IMR-90 (cell line): Measurements from ENCODE around the gene OR4M1. TPM values are rescaled to one million over a fixed set of nuclear protein-coding genes. Genes with fewer than 3 reads are reported as not detected.
"Not testable (repeated sequence)": the region's sequence is repeated elsewhere in the genome, so short reads cannot be mapped to it uniquely, and the experiment has no call there.

Source experiments
- ATAC-seq: fragments of 200-7000 bp; cut with Tn5 transposase; 2 replicates; pipeline ENCODE4 v1.9.1; 2020; ENCODE audit warnings: low read depth, mild to moderate bottlenecking, moderate library complexity
- BruUV-seq: library from RNA; stranded (reverse); fragments of 400-500 nt; replicated peaks from 2 replicates; lab custom pipeline; 2021; lab: Mats Ljungman, UMichigan
- CTCF ChIA-PET: fragments of 300-600 bp; formaldehyde crosslinking; extraction: SDS; loops from one replicate; lab custom pipeline; 2021; ENCODE audit warnings: antibody characterized with exemption; lab: Yijun Ruan, JAX
- POLR2A ChIA-PET: fragments of 300-600 bp; sonication (Branson Sonifier 250); formaldehyde crosslinking; loops from one replicate; lab custom pipeline; 2022; ENCODE audit warnings: antibody characterized with exemption; ENCODE audit not compliant: unreplicated experiment; lab: Charles Lee
- DNase-seq: peaks from one replicate; pipeline ENCODE4 v3.0.0; 2013
- H2AFZ ChIP-seq: replicated peaks from 2 replicates; pipeline ENCODE3; 2013; ENCODE audit warnings: low read length, mild to moderate bottlenecking; ENCODE audit not compliant: poor library complexity
- H2AK5ac ChIP-seq: 2 replicates; pipeline ENCODE4 v1.6.1; 2013; ENCODE audit warnings: low read depth, low read length, inconsistent platforms
- H2AK9ac ChIP-seq: replicated peaks from 2 replicates; pipeline ENCODE3; 2013; ENCODE audit warnings: mild to moderate bottlenecking, low read depth, low read length, moderate library complexity; ENCODE audit not compliant: poor library complexity
- H2BK120ac ChIP-seq: 2 replicates; pipeline ENCODE4 v1.6.1; 2013; ENCODE audit warnings: low read depth, low read length, inconsistent platforms
- H2BK15ac ChIP-seq: 3 replicates; pipeline ENCODE4 v1.6.1; 2013; ENCODE audit warnings: low read depth, low read length, inconsistent platforms
- H2BK20ac ChIP-seq: 2 replicates; pipeline ENCODE4 v1.6.1; 2013; ENCODE audit warnings: low read depth, mild to moderate bottlenecking, inconsistent platforms, low read length, moderate library complexity
- H2BK5ac ChIP-seq: 2 replicates; pipeline ENCODE4 v1.6.1; 2013; ENCODE audit warnings: mild to moderate bottlenecking, low read depth, low read length, inconsistent platforms; ENCODE audit not compliant: poor library complexity, severe bottlenecking
- H3K14ac ChIP-seq: replicated peaks from 2 replicates; pipeline ENCODE4 v1.6.1; 2013; ENCODE audit warnings: low read depth, low read length, inconsistent platforms
- H3K18ac ChIP-seq: 2 replicates; pipeline ENCODE4 v1.6.1; 2013; ENCODE audit warnings: low read depth, low read length, control low read depth
- H3K23ac ChIP-seq: 2 replicates; pipeline ENCODE4 v1.6.1; 2013; ENCODE audit warnings: low read depth, low read length, inconsistent platforms
- H3K27ac ChIP-seq: 2 replicates; pipeline ENCODE4 v1.5.1; 2013; ENCODE audit warnings: mild to moderate bottlenecking, control low read depth, low read length; ENCODE audit not compliant: insufficient read depth
- H3K27me3 ChIP-seq: 2 replicates; pipeline ENCODE4 v1.6.1; 2013; ENCODE audit warnings: low read length; ENCODE audit not compliant: control insufficient read depth, insufficient read depth
- H3K36me3 ChIP-seq: 2 replicates; pipeline ENCODE4 v1.6.1; 2013; ENCODE audit warnings: low read length, mixed read lengths; ENCODE audit not compliant: control insufficient read depth, insufficient read depth
- H3K4ac ChIP-seq: 2 replicates; pipeline ENCODE4 v1.6.1; 2013; ENCODE audit warnings: low read depth, low read length, inconsistent platforms
- H3K4me1 ChIP-seq: 2 replicates; pipeline ENCODE4 v1.6.1; 2013; ENCODE audit warnings: low read length, mixed read lengths; ENCODE audit not compliant: control insufficient read depth, insufficient read depth
- H3K4me2 ChIP-seq: 2 replicates; pipeline ENCODE4 v1.6.1; 2013; ENCODE audit warnings: low read depth, mild to moderate bottlenecking, control low read depth, low read length, moderate library complexity
- H3K4me3 ChIP-seq: 2 replicates; pipeline ENCODE4 v1.5.1; 2013; ENCODE audit warnings: low read depth, mild to moderate bottlenecking, control low read depth, low read length, moderate library complexity; ENCODE audit not compliant: insufficient read depth
- H3K56ac ChIP-seq: 2 replicates; pipeline ENCODE4 v1.6.1; 2013; ENCODE audit warnings: low read length, inconsistent platforms; ENCODE audit not compliant: insufficient read depth; ENCODE audit errors: extremely low read depth
- H3K79me1 ChIP-seq, 2 experiments: 2 replicates each; pipeline ENCODE4 v1.6.1; 2013; ENCODE audit warnings: low read length in 2 of 2, inconsistent platforms in 1 of 2, low read depth in 1 of 2
- H3K9ac ChIP-seq: 2 replicates; pipeline ENCODE4 v1.6.1; 2013; ENCODE audit warnings: low read depth, low read length, control low read depth
- H3K9me1 ChIP-seq: 2 replicates; pipeline ENCODE4 v1.6.1; 2013; ENCODE audit warnings: low read length, inconsistent platforms; ENCODE audit not compliant: insufficient read depth
- H3K9me3 ChIP-seq: 2 replicates; pipeline ENCODE4 v1.6.1; 2013; ENCODE audit warnings: low read length; ENCODE audit not compliant: control insufficient read depth, insufficient read depth
- H4K20me1 ChIP-seq: 2 replicates; pipeline ENCODE4 v1.6.1; 2013; ENCODE audit warnings: low read length, inconsistent platforms; ENCODE audit not compliant: insufficient read depth
- H4K5ac ChIP-seq: 2 replicates; pipeline ENCODE4 v1.6.1; 2013; ENCODE audit warnings: mild to moderate bottlenecking, low read depth, low read length, control low read depth
- H4K8ac ChIP-seq, 2 experiments: 2 replicates each; pipeline ENCODE4 v1.6.1; 2013; ENCODE audit warnings: low read depth in 2 of 2, low read length in 2 of 2, control low read depth in 1 of 2, inconsistent platforms in 1 of 2
- H4K91ac ChIP-seq: 2 replicates; pipeline ENCODE4 v1.6.1; 2013; ENCODE audit warnings: low read depth, low read length, inconsistent platforms; ENCODE audit not compliant: insufficient read depth
- WGBS, 2 experiments: methylation state at CpG; one replicate each; pipeline versions ENCODE4 v1.1.5 to v1.1.7; 2013; ENCODE audit warnings: missing lambda C conversion rate in 2 of 2; ENCODE audit not compliant: insufficient read length in 1 of 2; ENCODE audit errors: extremely low coverage in 2 of 2; 5-methylcytosine and 5-hydroxymethylcytosine counted together
- dilution Hi-C: fragments of 300-500 bp; cut with HindIII; formaldehyde crosslinking; loops from one replicate; pipeline ENCODE4 v1.14.3; 2018; ENCODE audit warnings: low sequenced_read_pairs; ENCODE audit not compliant: unreplicated experiment
- in situ Hi-C: fragments of 300-500 bp; cut with MboI; formaldehyde crosslinking; loops from 3 replicates; pipeline ENCODE4 v1.14.3; 2019; ENCODE audit warnings: low sequenced_read_pairs, inconsistent platforms, mixed read lengths
- intact Hi-C: fragments of 100-400 bp; cut with micrococcal nuclease; formaldehyde crosslinking; loops from 2 replicates; pipeline ENCODE4 v1.10.0; 2022
- polyA plus RNA-seq, 3 experiments: library from polyadenylated mRNA; depleted of rRNA; stranded (reverse); fragments of >200 nt; gene quantifications; 2 replicates each; pipeline ENCODE4 v1.2.3, GENCODE V29; 2012; ENCODE audit warnings: low replicate concordance in 1 of 3
- total RNA-seq: library from RNA; depleted of rRNA; stranded (reverse); fragments of >200 nt; gene quantifications from 2 replicates; pipeline ENCODE4 v1.2.3, GENCODE V29; 2012

Gene OR4M1
- total and polyA plus RNA-seq, 2 of the 4 experiments (the other 2 are of a cell fraction) = not detected

- H3K4me2 ChIP-seq, DNase-seq, H3K27ac ChIP-seq, H3K4me1 ChIP-seq, H2BK5ac ChIP-seq, H3K14ac ChIP-seq, ATAC-seq, H3K4me3 ChIP-seq, H2BK120ac ChIP-seq, H3K79me1 ChIP-seq, H2AK5ac ChIP-seq, H2BK15ac ChIP-seq, POLR2A ChIA-PET, H2AK9ac ChIP-seq, dilution Hi-C loops, H4K20me1 ChIP-seq, H3K4ac ChIP-seq, H3K18ac ChIP-seq, H3K56ac ChIP-seq, H4K8ac ChIP-seq, H2AFZ ChIP-seq, H2BK20ac ChIP-seq, H3K27me3 ChIP-seq, H4K91ac ChIP-seq, intact Hi-C loops, BruUV-seq, H3K9me1 ChIP-seq, H3K23ac ChIP-seq, in situ Hi-C loops, H3K9ac ChIP-seq, H3K36me3 ChIP-seq, H4K5ac ChIP-seq: not testable (repeated sequence)
- CTCF ChIA-PET = interaction anchor here (0.7 kb wide), 1 partner anchor 33 kb away, joined by 3 read pairs; no protein-coding TSS in a partner anchor
- H3K9me3 ChIP-seq = peaks cover 21% of the 10 kb centered on the region
- 69% methylated on average over 16 of the region's 16 CpGs; no CpG with 5 or more reads in 1 of the 2 experiments for WGBS, 2 experiments
These were observed 12.5 kb downstream of the OR4M1 start for GRCh38 chr14:19785848-19786247.

DNA sequence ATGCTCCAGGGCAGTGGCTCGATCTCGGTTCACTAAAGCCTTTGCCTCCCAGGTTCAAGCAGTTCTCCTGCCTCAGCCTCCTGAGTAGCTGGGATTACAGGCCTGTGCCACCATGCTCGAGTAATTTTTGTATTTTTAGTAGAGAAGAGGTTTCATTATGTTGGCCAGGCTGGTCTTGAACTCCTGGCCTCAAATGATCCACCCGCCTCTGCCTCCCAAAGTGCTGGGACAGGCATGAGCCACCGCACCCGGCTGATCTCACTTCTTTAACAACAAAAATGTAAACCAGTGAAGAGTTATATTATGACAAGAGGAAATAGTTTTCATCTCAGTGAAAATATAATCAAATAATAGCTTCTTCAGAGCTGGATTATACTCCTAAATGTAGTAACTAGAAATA, 14.0 kb downstream of the OR4M1 start:
- H4K91ac ChIP-seq, H4K20me1 ChIP-seq, H2AK5ac ChIP-seq, H3K9me1 ChIP-seq, H3K27ac ChIP-seq, BruUV-seq, H3K23ac ChIP-seq, in situ Hi-C loops, H4K5ac ChIP-seq, H2BK15ac ChIP-seq, H3K18ac ChIP-seq, POLR2A ChIA-PET, H2BK5ac ChIP-seq, dilution Hi-C loops, H3K27me3 ChIP-seq, H3K4me1 ChIP-seq, H3K4ac ChIP-seq, H2AK9ac ChIP-seq, CTCF ChIA-PET, H2BK120ac ChIP-seq, H3K4me3 ChIP-seq, H2BK20ac ChIP-seq, H3K56ac ChIP-seq, H3K79me1 ChIP-seq, H3K36me3 ChIP-seq, H3K4me2 ChIP-seq, ATAC-seq, H2AFZ ChIP-seq, intact Hi-C loops, H4K8ac ChIP-seq, H3K14ac ChIP-seq, H3K9ac ChIP-seq, DNase-seq: not testable (repeated sequence)
- 19% methylated on average over 3 of the region's 6 CpGs; no CpG with 5 or more reads in 1 of the 2 experiments for WGBS, 2 experiments
- H3K9me3 ChIP-seq = peaks cover 20% of the 10 kb centered on the region
